ENCODE results near the gene ZCCHC7.

The ZCCHC7 gene

DNA sequence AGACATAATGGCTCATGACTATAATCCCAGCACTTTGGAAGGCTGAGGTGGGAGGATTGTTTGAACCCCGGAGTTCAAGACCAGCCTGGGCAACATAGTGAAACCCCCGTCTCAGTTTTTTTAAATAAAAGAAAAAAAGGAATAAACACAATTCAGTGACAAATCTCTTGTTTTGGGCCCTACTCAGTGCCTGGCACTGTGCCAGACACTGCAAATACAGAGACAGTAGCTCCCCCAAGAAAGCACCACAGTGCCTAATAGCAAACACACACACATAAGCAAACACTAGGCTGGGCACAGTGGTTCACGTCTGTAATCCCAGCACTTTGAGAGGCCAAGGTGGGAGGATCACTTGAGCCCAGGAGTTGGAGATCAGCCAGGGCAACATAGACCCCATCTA lies 252.5 kb downstream of the ZCCHC7 start:
- Histone ChIP-seq H3K27me3 (ENCODE audit: control insufficient read depth, insufficient read depth, low read length) (peaks cover 28% of the 10 kb centered on the region), H3K36me3 (ENCODE audit: insufficient read depth, low read length) (no peaks in the 10 kb centered on the region), H3K4me3 (ENCODE audit: low read length) (no peak overlapping the region), H3K9me3 (replicated peaks; ENCODE audit: low read length) (no peaks in the 10 kb centered on the region), H3K4me1 (ENCODE audit: control insufficient read depth, insufficient read depth, low read length) (no peaks in the 10 kb centered on the region), H3K9ac (ENCODE audit: low read depth, low read length) (no peak overlapping the region), H3K4me2 (ENCODE audit: low read length) (no peak overlapping the region)

DNA sequence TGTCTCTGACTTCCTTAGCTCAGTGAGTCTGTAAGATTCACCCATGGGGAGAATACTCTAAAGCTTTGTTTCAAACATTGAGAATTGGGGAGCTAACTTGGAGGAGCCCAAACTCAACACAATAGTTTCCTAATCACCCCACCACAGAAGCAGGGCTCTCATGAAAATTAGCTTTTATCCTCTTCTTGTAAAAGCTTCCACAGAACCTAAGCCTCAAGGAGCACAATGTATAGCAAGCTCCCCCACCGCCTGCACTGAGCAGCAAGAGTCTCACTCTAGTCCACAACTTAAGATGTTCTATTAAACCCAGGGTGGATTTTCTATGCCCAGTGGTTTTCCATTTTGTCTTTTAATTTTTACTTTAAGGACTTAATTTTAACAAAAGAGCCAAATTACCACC lies 253.2 kb downstream of the ZCCHC7 start:
- Histone ChIP-seq H3K36me3 (ENCODE audit: insufficient read depth, low read length) (no peaks in the 10 kb centered on the region), H3K4me1 (ENCODE audit: control insufficient read depth, insufficient read depth, low read length) (no peaks in the 10 kb centered on the region), H3K9me3 (replicated peaks; ENCODE audit: low read length) (no peaks in the 10 kb centered on the region), H3K27me3 (ENCODE audit: control insufficient read depth, insufficient read depth, low read length) (peaks cover 36% of the 10 kb centered on the region), H3K9ac (ENCODE audit: low read depth, low read length) (no peak overlapping the region), H3K4me2 (ENCODE audit: low read length) (no peak overlapping the region), H3K4me3 (ENCODE audit: low read length) (no peak overlapping the region)

DNA sequence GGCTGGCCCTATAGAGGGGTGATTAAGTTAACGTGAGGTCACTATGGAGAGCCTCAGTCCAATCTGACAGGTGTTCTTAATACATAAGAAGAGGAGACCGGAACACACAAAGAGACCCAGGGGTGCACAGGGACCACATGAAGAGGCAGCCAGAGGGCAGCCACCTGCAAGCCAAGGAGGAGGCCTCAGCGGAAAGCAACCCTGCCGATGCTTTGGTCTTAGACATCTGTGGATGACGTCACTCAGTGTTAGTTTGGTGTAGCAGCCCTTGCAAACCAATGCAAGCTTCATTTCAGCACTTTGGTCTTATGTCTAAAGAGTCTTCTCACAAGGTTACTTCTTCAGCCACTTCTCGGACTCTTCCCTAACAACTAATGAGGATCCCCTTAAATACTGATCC lies 254.5 kb downstream of the ZCCHC7 start:
- Histone ChIP-seq H3K27me3 (ENCODE audit: control insufficient read depth, insufficient read depth, low read length) (peaks cover 37% of the 10 kb centered on the region), H3K9ac (ENCODE audit: low read depth, low read length) (no peak overlapping the region), H3K9me3 (replicated peaks; ENCODE audit: low read length) (no peaks in the 10 kb centered on the region), H3K4me1 (ENCODE audit: control insufficient read depth, insufficient read depth, low read length) (no peaks in the 10 kb centered on the region), H3K4me3 (ENCODE audit: low read length) (no peak overlapping the region), H3K4me2 (ENCODE audit: low read length) (no peak overlapping the region), H3K36me3 (ENCODE audit: insufficient read depth, low read length) (no peaks in the 10 kb centered on the region)

DNA sequence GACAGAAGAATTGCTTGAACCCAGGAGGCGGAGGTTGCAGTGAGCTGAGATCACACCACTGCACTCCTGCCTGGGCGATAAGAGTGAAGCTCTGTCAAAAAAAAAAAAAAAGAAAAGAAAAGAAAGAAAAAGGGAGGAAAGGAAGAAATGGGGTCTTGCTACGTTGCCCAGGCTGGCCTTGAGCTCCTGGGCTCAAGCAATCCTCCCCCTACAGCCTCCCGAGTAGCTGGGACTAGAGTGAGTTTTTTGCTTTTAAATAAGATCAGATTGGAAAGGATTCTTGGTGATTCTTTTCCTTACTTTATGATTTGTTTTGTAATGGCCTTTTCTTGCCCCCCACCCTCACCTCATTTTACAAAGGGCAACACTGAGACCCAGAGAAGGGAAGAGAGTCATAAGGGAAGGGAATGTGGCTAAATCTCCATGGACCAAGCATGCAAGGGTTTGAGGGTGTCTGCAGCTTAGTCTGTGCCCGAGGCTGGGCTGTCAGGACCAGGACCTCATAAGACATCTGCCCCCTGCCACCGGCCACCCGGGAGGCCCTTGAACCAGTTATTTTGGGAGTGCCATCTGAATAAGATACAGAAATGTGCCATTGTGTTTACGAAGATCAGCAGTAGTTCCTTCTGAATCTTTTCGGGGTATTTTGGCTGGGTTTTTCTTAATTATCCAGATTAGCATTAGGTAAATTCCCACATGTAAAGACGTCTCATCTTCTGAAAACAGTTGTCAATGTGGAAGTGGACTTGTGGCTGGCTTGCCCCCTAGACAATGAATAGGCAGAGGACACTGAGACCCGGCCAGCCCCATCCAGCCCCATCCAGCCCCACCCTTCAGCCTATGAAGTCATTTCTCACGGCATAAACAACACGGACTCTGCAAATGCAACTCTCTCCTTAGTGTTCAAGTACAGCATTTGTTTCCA lies 257.6 kb downstream of the ZCCHC7 start:
- Histone ChIP-seq H3K36me3 (ENCODE audit: insufficient read depth, low read length) (no peaks in the 10 kb centered on the region), H3K9ac (ENCODE audit: low read depth, low read length) (no peak overlapping the region), H3K9me3 (replicated peaks; ENCODE audit: low read length) (no peaks in the 10 kb centered on the region), H3K4me1 (ENCODE audit: control insufficient read depth, insufficient read depth, low read length) (no peaks in the 10 kb centered on the region), H3K4me3 (ENCODE audit: low read length) (no peak overlapping the region), H3K4me2 (ENCODE audit: low read length) (no peak overlapping the region), H3K27me3 (ENCODE audit: control insufficient read depth, insufficient read depth, low read length) (peaks cover 33% of the 10 kb centered on the region)

DNA sequence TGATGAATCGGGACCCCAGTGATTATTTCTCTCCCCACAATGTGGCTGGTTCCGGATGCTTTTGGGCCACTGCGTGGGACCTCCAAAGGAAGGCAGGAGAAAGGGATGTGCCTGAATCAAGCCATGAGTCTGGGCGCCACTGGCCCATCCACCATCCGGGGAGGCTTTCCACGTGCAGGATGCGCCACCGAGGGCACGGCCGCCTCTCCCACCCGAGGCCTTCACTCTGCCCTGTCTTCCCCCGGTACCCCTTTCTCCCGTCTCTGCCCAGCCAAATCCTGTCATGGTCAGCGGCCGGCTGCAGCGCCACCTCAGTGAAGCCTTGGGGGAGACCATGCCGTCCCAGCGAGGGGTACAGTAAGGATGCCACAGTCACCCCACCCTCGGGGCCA lies 258.2 kb downstream of the ZCCHC7 start:
- no peak overlapping the region for H3K4me3 ChIP-seq (ENCODE audit: low read length)
- no peaks in the 10 kb centered on the region for H3K9me3 ChIP-seq (replicated peaks; ENCODE audit: low read length)
- no peak overlapping the region for H3K9ac ChIP-seq (ENCODE audit: low read depth, low read length)
- no peaks in the 10 kb centered on the region for H3K4me1 ChIP-seq (ENCODE audit: control insufficient read depth, insufficient read depth, low read length)
- H3K36me3 ChIP-seq (ENCODE audit: insufficient read depth, low read length) = no peaks in the 10 kb centered on the region
- no peak overlapping the region for H3K4me2 ChIP-seq (ENCODE audit: low read length)
- peaks cover 36% of the 10 kb centered on the region for H3K27me3 ChIP-seq (ENCODE audit: control insufficient read depth, insufficient read depth, low read length)

DNA sequence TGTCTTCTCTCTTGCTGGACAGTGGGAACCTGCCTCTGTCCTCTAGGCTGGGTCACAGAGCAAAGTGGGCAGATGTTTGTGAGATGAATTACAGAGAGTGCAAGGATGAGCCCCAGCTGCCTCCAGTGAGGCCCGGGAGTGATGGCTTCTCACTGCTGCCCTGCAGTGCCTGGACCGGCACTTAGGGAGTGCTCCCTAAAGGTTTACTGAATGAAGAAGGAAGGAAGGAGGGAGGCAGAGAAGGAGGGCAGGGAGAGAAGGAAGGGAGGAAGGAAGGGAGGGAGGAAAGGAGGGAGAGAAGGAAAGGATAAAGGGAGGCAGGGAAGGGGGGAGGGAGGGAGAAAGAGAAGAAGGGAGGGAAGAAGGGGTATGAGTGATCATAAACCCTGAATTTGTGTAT lies 259.5 kb downstream of the ZCCHC7 start:
- Histone ChIP-seq H3K9ac (ENCODE audit: low read depth, low read length) (no peak overlapping the region), H3K9me3 (replicated peaks; ENCODE audit: low read length) (no peaks in the 10 kb centered on the region), H3K4me2 (ENCODE audit: low read length) (no peak overlapping the region), H3K27me3 (ENCODE audit: control insufficient read depth, insufficient read depth, low read length) (peaks cover 32% of the 10 kb centered on the region), H3K4me3 (ENCODE audit: low read length) (no peak overlapping the region), H3K36me3 (ENCODE audit: insufficient read depth, low read length) (no peaks in the 10 kb centered on the region), H3K4me1 (ENCODE audit: control insufficient read depth, insufficient read depth, low read length) (no peaks in the 10 kb centered on the region)

DNA sequence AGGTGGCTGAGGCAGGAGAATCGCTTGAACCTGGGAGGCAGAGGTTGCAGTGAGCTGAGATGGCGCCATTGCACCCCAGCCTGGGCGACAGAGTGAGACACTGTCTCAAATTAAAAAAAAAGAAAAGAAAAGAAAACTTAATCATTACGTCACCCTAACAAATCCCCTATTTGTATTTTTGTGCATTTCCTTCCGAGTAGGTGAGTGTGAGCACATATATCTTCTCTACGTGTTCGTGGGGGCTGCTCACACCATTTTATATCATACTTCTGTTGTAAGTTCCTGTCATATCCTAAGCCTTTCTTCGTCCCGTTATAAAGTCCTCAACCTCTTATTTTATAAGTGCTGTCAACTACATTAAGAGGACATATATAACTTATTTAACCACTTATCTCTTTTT lies 260.2 kb downstream of the ZCCHC7 start:
- no peaks in the 10 kb centered on the region for H3K4me1 ChIP-seq (ENCODE audit: control insufficient read depth, insufficient read depth, low read length)
- no peak overlapping the region for H3K4me3 ChIP-seq (ENCODE audit: low read length)
- no peaks in the 10 kb centered on the region for H3K9me3 ChIP-seq (replicated peaks; ENCODE audit: low read length)
- H3K9ac ChIP-seq (ENCODE audit: low read depth, low read length) = no peak overlapping the region
- no peak overlapping the region for H3K4me2 ChIP-seq (ENCODE audit: low read length)
- peaks cover 36% of the 10 kb centered on the region for H3K27me3 ChIP-seq (ENCODE audit: control insufficient read depth, insufficient read depth, low read length)
- H3K36me3 ChIP-seq (ENCODE audit: insufficient read depth, low read length) = no peaks in the 10 kb centered on the region

DNA sequence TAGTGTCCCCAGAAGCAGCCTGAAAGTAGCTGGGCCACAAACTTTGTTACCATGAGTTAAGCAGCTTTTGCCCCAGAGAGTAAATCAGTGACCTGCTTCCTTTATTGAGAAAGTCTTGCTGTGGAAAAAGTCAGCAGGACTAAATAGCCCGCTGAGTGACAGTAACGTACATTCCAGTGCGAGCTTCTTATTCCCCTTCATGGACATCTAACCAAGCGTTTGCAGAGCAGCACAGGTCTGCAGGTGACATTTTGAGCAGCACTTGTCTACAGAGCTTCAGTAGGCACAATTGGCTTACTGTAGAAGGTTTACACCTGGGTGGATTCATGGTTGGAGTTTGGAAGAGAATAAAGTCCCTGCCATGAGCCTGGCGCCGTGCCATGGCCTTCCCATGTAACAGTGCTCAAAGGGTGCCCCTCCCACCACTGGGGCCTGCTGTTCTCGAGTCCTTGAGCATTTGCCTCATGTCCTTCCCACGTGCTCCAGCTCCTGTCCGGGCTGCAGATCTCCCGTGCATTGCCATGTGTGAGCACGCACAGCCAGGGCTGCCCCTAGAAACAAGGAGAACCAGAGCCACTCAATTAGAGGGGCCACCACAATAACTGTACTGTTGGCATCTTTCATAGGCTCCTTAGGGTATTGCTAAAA lies 260.8 kb downstream of the ZCCHC7 start:
- Histone ChIP-seq H3K27me3 (ENCODE audit: control insufficient read depth, insufficient read depth, low read length) (peaks cover 37% of the 10 kb centered on the region), H3K9ac (ENCODE audit: low read depth, low read length) (no peak overlapping the region), H3K4me2 (ENCODE audit: low read length) (no peak overlapping the region), H3K4me3 (ENCODE audit: low read length) (no peak overlapping the region), H3K9me3 (replicated peaks; ENCODE audit: low read length) (no peaks in the 10 kb centered on the region), H3K4me1 (ENCODE audit: control insufficient read depth, insufficient read depth, low read length) (no peaks in the 10 kb centered on the region), H3K36me3 (ENCODE audit: insufficient read depth, low read length) (no peaks in the 10 kb centered on the region)

DNA sequence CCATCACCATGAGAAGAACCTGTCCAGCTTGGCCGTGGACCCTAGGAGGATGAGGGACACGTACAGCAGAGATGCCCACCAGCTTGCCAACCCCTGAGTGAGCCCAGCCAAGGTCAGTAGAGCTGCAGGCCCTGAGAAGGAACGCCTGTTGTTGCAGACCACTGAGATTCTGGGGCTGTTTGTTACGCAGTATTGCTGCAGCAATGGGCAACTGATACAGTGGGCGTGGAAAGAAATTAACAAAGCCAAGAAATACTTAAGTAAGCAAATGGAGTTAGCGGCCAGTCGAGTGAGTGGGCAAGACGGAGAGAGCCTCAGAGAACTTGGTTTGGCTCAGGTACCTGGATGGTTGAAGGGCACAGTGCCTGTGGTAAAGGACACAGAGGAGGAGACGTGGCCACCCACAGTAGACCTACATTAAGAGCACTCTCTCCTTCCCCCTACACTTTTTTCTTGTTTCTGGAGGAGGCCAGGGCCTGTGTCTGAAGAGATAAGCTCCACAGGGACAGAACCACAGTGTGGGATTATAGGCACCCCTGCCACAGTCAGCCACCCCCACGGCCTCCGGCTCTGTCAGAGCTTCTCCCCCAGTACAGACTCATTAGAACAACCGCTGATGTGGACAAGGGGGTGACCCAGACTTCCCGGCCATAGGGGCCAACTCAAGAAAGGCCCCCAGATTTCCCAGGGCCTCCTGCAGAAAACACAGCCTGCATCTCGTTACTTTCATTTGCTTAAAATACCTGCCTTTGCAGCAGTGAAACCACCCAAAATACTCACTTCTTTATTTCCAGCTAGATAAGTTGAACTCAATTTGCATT lies 262.0 kb downstream of the ZCCHC7 start:
- Histone ChIP-seq H3K9me3 (replicated peaks; ENCODE audit: low read length) (no peaks in the 10 kb centered on the region), H3K4me1 (ENCODE audit: control insufficient read depth, insufficient read depth, low read length) (no peaks in the 10 kb centered on the region), H3K36me3 (ENCODE audit: insufficient read depth, low read length) (no peaks in the 10 kb centered on the region), H3K4me3 (ENCODE audit: low read length) (no peak overlapping the region), H3K4me2 (ENCODE audit: low read length) (no peak overlapping the region), H3K9ac (ENCODE audit: low read depth, low read length) (no peak overlapping the region), H3K27me3 (ENCODE audit: control insufficient read depth, insufficient read depth, low read length) (peaks cover 26% of the 10 kb centered on the region)

DNA sequence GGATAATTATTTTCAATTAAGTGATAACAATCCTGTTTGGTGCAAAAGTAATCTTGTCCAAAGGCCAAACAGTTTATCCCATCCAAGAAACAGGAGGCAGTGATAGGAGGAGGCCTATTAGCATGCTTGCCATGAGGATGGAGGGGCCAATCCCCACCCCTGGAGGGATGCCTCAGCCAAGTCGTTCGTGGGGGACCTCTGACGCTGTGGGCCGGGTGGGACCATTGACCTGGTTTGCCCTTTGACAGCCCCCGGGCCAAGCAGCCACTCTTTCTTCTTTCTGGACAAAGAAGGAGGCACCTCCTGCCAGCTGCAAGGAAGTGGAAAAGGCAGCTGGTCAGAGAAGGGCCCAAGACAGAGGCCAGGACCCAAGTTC lies 262.6 kb downstream of the ZCCHC7 start:
- Histone ChIP-seq H3K36me3 (ENCODE audit: insufficient read depth, low read length) (no peaks in the 10 kb centered on the region), H3K4me3 (ENCODE audit: low read length) (no peak overlapping the region), H3K9ac (ENCODE audit: low read depth, low read length) (no peak overlapping the region), H3K4me1 (ENCODE audit: control insufficient read depth, insufficient read depth, low read length) (no peaks in the 10 kb centered on the region), H3K27me3 (ENCODE audit: control insufficient read depth, insufficient read depth, low read length) (peaks cover 24% of the 10 kb centered on the region), H3K9me3 (replicated peaks; ENCODE audit: low read length) (no peaks in the 10 kb centered on the region), H3K4me2 (ENCODE audit: low read length) (no peak overlapping the region)

DNA sequence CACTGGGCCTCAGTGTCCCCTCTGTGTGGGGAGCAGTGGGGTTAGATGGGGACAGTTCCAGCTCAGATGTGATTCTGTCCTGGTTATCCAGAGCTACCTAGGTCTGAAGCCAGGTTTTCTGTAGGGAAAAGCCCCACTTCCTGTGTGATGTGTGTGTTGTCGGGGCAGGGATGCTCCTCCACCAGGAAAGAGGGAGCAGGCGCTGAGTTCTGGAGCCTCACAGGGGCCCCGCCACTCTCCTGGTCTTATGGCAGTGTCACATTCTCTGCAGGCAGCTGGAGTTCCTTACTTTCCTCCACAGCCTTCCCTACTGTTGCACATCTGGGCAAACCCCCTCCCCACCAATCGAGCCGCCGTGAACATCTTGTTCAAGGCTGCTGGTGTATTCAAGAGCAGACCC lies 263.0 kb downstream of the ZCCHC7 start:
- Histone ChIP-seq H3K4me1 (ENCODE audit: control insufficient read depth, insufficient read depth, low read length) (no peaks in the 10 kb centered on the region), H3K27me3 (ENCODE audit: control insufficient read depth, insufficient read depth, low read length) (peaks cover 20% of the 10 kb centered on the region), H3K36me3 (ENCODE audit: insufficient read depth, low read length) (no peaks in the 10 kb centered on the region), H3K9ac (ENCODE audit: low read depth, low read length) (no peak overlapping the region), H3K4me2 (ENCODE audit: low read length) (no peak overlapping the region), H3K9me3 (replicated peaks; ENCODE audit: low read length) (no peaks in the 10 kb centered on the region), H3K4me3 (ENCODE audit: low read length) (no peak overlapping the region)
